HG03139 (cell line): ENCODE data around the gene APH1B.

ENCODE experiments used
- ATAC-seq: cut with Tn5 transposase; IDR thresholded peaks from one replicate; pipeline ENCODE4 v1.9.1; 2021; ENCODE audit not compliant: unreplicated experiment

Gene APH1B

GRCh38 chr15:63349621-63350020 is 72.2 kb downstream of the APH1B start:
- ATAC-seq = no peak

GRCh38 chr15:63350178-63350621 is 72.8 kb downstream of the APH1B start:
- ATAC-seq = no peak

- no peak for ATAC-seq
Measured at GRCh38 chr15:63351170-63351569, 73.8 kb downstream of the APH1B start.

GRCh38 chr15:63352808-63353207 is 75.4 kb downstream of the APH1B start:
- ATAC-seq = no peak

- no peak for ATAC-seq
Measured at GRCh38 chr15:63353261-63353660, 75.9 kb downstream of the APH1B start.

- no peak for ATAC-seq
Measured at GRCh38 chr15:63353887-63354286, 76.5 kb downstream of the APH1B start.

GRCh38 chr15:63354821-63355650 is 77.6 kb downstream of the APH1B start:
- no peak for ATAC-seq

- no peak for ATAC-seq
Measured at GRCh38 chr15:63357061-63357460, 79.7 kb downstream of the APH1B start.

- no peak for ATAC-seq
Measured at GRCh38 chr15:63357731-63358130, 80.3 kb downstream of the APH1B start.

GRCh38 chr15:63358241-63359029 is 81.0 kb downstream of the APH1B start:
- no peak for ATAC-seq
